A549 (cell line): Measurements from ENCODE around the gene SURF2.

Experiments
- CTCF ChIP-seq: fragments of >200 bp; sonication (Bioruptor Twin); formaldehyde crosslinking; IDR thresholded peaks from 3 replicates; pipeline ENCODE4 v1.5.1; 2016
- ELK1 ChIP-seq: fragments of 150-350 bp; IDR thresholded peaks from 2 replicates; pipeline ENCODE4 v1.6.1; 2014; ENCODE audit warnings: low read depth, mild to moderate bottlenecking, low read length
- HES2 ChIP-seq: fragments of >200 bp; sonication (Bioruptor Twin); formaldehyde crosslinking; IDR thresholded peaks from 2 replicates; pipeline ENCODE4 v1.6.1; 2016
- MYC ChIP-seq: IDR thresholded peaks from 2 replicates; pipeline ENCODE4 v1.6.1; 2012; ENCODE audit warnings: mild to moderate bottlenecking, inconsistent platforms, low read length, improper control_type of control experiment, borderline replicate concordance
- REST ChIP-seq: fragments of 200-600 bp; sonication (generic); IDR thresholded peaks from 2 replicates; pipeline ENCODE4 v1.6.1; 2016; ENCODE audit warnings: antibody characterized with exemption, mild to moderate bottlenecking, moderate library complexity
- RFX5 ChIP-seq: fragments of 450-650 bp; IDR thresholded peaks from 2 replicates; pipeline ENCODE4 v1.7.1; 2014; ENCODE audit warnings: antibody characterized with exemption, mild to moderate bottlenecking, moderate library complexity

GRCh38 chr9:133374612-133375115 lies 18.3 kb downstream of the SURF2 start:
- TF ChIP-seq CTCF (no peak), HES2 (no peak), MYC (no peak), RFX5 (no peak), ELK1 (no peak), REST (no peak)
